T follicular helper cell (primary cell): ENCODE data around the gene LGR4.
"Not testable (repeated sequence)": the region's sequence is repeated elsewhere in the genome, so short reads cannot be mapped to it uniquely, and the experiment has no call there.

ENCODE experiments used
- DNase-seq: peaks from one replicate; pipeline ENCODE4 v3.0.0-alpha.2; 2020; ENCODE audit warnings: low read depth

LGR4 gene

GRCh38 chr11:27459191-27459590 is 13.4 kb downstream of the LGR4 start:
- no peak for DNase-seq

- no peak for DNase-seq
These were observed 14.4 kb downstream of the LGR4 start for GRCh38 chr11:27458182-27458581.

DNA sequence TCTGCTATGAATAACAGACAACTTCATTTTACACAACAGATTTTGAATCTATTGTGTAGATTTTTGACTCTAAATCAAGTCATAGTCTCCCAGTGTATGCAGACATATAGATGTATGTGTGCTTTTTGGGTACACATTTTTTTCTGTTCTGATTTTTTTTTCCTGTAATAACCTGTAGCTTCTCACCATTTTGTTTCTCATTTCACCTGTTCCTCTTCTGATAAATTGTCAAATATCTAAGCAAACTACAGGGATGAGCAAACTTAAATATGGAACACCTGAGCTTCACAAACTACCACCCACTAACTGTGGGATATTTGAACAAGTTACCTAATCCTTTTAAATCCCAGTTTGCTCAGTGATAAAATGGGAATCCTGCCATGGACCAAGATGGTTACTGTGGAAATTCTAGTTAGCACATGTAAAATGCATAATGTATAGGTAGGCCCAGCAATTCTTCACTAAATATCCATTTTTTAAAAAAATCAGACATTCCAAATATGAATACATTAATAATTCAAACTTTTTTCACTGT is 15.7 kb downstream of the LGR4 start:
- DNase-seq, result no peak

GRCh38 chr11:27456140-27456794 is 16.3 kb downstream of the LGR4 start:
- no peak for DNase-seq

- no peak for DNase-seq
These were observed 16.9 kb downstream of the LGR4 start for GRCh38 chr11:27455667-27456066.

- no peak for DNase-seq
These were observed 18.9 kb downstream of the LGR4 start for GRCh38 chr11:27453701-27454100.

DNA sequence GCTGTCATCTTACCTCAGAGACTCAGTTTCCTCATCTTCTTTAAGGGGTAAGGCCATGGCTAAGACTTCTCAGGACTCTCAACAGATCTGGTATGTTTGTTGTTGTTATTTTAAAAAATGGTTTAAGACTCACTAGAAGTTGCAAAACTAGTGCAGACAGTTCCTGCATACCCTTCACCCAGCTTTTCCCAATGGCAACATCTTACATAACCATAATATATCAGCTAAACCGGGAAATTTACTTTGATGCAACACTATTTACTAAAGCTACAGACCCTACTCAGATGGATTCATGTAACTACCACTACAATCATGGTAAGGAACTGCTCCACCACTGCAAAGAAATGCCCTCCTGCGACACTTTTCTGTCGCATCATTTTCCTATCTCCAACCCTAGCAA is 20.4 kb downstream of the LGR4 start:
- no peak for DNase-seq

- DNase-seq, result no peak
These were observed 21.2 kb downstream of the LGR4 start for GRCh38 chr11:27451244-27451965.

DNA sequence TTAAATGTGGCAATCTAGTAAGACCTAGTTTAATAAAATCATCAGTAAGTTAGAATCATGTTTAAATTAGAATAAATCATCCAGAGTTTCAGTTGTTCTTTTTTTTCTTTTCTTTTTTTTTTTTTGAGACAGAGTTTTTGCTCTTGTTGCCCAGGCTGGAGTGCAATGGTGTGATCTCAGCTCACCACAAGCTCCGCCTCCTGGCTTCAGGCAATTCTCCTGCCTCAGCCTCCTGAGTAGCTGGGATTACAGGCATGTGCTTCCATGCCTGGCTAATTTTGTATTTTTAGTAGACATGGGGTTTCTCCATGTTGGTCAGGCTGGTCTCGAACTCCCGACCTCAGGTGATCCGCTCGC is 24.4 kb downstream of the LGR4 start:
- DNase-seq, result not testable (repeated sequence)

DNA sequence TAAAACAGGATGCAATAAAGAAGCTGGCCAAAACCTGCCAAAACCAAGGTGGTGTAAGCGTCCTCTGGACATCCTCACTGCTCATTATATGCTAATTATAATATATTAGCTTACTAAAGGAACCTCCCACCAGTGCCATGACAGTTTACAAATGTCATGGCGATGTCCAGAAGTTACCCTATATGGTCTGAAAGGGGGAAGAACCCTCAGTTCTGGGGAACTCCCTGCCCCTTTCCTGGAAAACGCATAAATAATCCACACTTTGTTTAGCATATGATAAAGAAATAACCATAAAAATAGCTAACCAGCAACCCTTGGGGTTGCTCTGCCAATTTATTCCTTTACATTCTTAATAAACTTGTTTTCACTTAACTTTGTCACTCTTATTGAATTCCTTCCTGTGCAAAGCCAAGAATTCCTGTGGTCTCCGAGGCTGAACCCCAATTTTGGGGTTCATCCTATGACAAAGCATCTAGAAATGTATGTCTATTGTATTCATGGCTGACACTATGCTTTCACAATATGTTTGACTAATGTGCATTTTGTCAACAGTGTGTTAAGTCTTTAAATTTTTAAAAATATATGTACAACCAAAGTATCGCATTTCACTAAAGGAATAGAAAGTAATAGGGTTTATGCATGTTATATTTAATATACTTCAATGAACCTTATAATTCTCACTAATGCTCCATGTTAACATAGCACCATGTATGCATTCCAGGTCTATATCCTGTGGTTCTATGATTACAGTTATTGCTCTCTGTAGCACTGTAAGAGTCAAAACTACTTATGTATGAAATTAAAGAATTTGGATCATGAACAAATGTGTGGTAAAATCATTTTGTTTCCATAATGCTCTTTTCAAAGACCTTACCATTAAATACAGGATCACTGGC is 25.1 kb downstream of the LGR4 start:
- no peak for DNase-seq

DNA sequence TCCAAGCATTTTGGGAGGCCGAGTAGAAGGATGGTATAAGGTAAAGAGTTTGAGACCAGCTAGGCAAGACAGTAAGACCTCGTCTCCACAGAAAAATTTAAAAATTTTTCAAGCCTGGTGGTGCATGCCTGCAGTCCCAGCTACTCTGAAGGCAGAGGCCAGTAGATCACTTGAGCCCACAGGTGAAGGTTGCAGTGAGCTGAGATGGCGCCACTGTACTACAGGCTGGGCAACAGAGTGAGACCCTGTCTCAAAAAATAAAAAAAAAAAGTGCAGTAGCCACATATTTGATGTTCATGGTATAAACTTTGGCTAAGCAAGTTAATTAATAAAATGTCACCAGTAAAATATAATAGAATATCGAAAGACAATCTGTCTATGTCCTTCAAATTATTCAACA is 27.0 kb downstream of the LGR4 start:
- no peak for DNase-seq

GRCh38 chr11:27444801-27445215 is 27.8 kb downstream of the LGR4 start:
- DNase-seq, result no peak

GRCh38 chr11:27443746-27444507 is 28.7 kb downstream of the LGR4 start:
- DNase-seq, result no peak

- DNase-seq, result no peak
These were observed 29.4 kb downstream of the LGR4 start for GRCh38 chr11:27443227-27443626.

DNA sequence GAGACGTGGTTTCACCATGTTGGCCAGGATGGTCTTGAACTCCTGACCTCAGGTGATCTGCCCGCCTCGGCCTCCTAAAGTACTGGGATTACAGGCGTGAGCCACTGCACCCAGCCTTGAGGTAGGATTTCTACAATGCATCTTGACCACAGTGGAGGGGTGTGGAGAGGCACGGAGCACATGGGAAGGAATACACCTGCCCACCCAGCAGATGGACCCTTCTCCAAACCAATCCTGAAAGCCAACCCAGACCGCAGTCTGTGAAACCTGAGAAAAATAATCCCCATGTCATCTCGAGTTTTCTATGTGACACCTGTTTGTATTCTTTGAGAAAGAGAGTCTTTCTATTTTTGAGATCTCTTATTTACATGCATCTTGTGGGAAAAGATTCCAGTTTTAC is 32.5 kb downstream of the LGR4 start:
- DNase-seq, result no peak

- no peak for DNase-seq
These were observed 34.0 kb downstream of the LGR4 start for GRCh38 chr11:27438595-27438981.

GRCh38 chr11:27437829-27438594 is 34.6 kb downstream of the LGR4 start:
- DNase-seq, result no peak

DNA sequence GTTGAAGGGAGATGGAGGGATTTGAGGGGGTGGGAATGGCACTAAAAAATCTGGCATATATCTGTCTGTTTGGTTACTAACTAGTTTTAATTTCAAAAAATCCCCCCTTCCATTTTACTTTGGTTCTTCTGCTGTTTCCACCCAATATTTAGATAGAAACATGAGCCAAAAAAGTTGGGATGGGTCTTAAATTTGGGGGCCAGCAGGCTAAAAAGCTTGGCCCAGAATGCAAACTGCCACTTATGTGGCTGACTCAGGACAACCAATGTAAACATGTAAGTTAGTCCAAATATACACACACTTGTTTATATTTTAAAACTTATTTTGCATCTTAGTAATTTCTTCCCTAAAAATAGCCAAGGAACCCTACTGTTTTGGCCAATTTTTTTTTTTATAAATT is 35.7 kb downstream of the LGR4 start:
- DNase-seq, result no peak

- DNase-seq, result no peak
These were observed 38.8 kb downstream of the LGR4 start for GRCh38 chr11:27433742-27434141.

GRCh38 chr11:27431808-27432207 is 40.8 kb downstream of the LGR4 start:
- no peak for DNase-seq

DNA sequence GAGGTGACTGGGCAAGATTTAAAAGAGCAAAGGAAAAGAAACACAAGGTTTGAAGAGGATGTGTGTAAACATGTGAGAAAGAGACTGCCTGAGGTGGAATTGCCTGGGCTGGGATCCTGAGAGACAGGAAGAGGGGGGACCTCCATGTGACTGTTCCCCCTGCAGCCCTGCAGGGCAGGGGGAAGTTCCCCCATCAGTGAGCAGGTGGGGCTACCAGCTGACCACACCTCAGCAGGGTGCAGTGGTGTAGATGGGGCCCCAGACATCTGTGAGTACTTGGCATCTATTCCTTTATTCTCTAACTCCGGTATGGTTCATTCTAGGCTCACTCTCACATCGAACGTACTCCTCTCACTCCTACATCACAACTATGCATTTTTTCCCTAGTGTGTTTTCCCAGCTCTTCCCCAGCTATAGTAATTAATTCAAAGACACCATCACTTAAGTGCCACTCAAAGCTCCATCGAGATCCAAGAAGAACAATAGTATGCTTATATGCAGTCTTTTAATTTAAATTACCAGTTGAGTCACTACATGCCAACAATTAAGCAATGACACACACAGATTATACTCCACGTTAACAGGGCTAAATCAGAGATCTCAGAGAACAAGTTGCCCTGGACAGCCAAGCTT is 42.7 kb downstream of the LGR4 start:
- DNase-seq, result no peak
